Thymus (tissue), 11 donors: ENCODE results near the gene CBFA2T2. TPM values are rescaled to one million over a fixed set of nuclear protein-coding genes. Genes with fewer than 3 reads are reported as not detected.
A peak's percentile ranks its signal among the peaks of the same experiment; 100 is the strongest.
"Not testable (repeated sequence)": the region's sequence is repeated elsewhere in the genome, so short reads cannot be mapped to it uniquely, and the experiment has no call there.

Source experiments
- DNase-seq, 9 donors: peaks; one replicate each; pipeline ENCODE4 v3.0.0-alpha.2; 2013; ENCODE audit warnings: low spot score in 9 of 9, low read depth in 6 of 9, missing footprints in 1 of 9
- H3K27ac ChIP-seq, 2 donors: one replicate each; pipeline ENCODE4 v1.5.1; 2013; ENCODE audit warnings: control low read depth in 1 of 2, low read depth in 1 of 2, low read length in 1 of 2, mild to moderate bottlenecking in 1 of 2, moderate library complexity in 1 of 2
- H3K27me3 ChIP-seq, 2 donors: one replicate each; pipeline ENCODE4 v1.5.1; 2013; ENCODE audit warnings: low read length in 1 of 2; ENCODE audit not compliant: control insufficient read depth in 2 of 2, insufficient read depth in 1 of 2
- H3K36me3 ChIP-seq, 2 donors: one replicate each; pipeline ENCODE4 v1.5.1; 2013; ENCODE audit warnings: low read length in 1 of 2, mild to moderate bottlenecking in 1 of 2, moderate library complexity in 1 of 2; ENCODE audit not compliant: control insufficient read depth in 2 of 2, insufficient read depth in 2 of 2
- H3K4me1 ChIP-seq, 2 donors: one replicate each; pipeline ENCODE4 v1.5.1; 2013; ENCODE audit warnings: low read length in 2 of 2; ENCODE audit not compliant: control insufficient read depth in 2 of 2, insufficient read depth in 2 of 2
- H3K4me3 ChIP-seq, 2 donors: one replicate each; pipeline ENCODE4 v1.5.1; 2013; ENCODE audit warnings: low read length in 2 of 2, control low read depth in 1 of 2, mild to moderate bottlenecking in 1 of 2
- H3K9me3 ChIP-seq, 2 donors: one replicate each; pipeline ENCODE4 v1.5.1; 2013; ENCODE audit warnings: low read length in 1 of 2, mild to moderate bottlenecking in 1 of 2; ENCODE audit not compliant: control insufficient read depth in 2 of 2, insufficient read depth in 1 of 2
- WGBS: extraction: QIAGEN DNeasy Blood & Tissue Kit; methylation state at CpG from one replicate; pipeline ENCODE4 v1.1.7; 2013; 5-methylcytosine and 5-hydroxymethylcytosine counted together
- polyA plus RNA-seq: library from polyadenylated mRNA; stranded (reverse); fragments of 200-250 nt; gene quantifications from one replicate; pipeline ENCODE4 v1.2.3, GENCODE V29; 2013
- total RNA-seq: library from RNA; stranded (reverse); fragments of 120-200 nt; gene quantifications from one replicate; pipeline ENCODE4 v1.2.4, GENCODE V29; 2013
- donor health status: healthy.

CBFA2T2 gene
- total and polyA plus RNA-seq, 2 donors: 6.4 to 9.1 TPM

GRCh38 chr20:33568868-33569801, 79.2 kb downstream of the CBFA2T2 start:
- Histone ChIP-seq H3K4me1 (peaks cover 17 to 31% of the 10 kb centered on the region in 2 donors), H3K36me3 (no peaks in the 10 kb centered on the region), H3K27ac (peak overlapping the region; percentile 81 to 92), H3K9me3 (no peaks in the 10 kb centered on the region), H3K4me3 (no peak overlapping the region), H3K27me3 (no peaks in the 10 kb centered on the region)
- 84% methylated on average over 3 of the region's 3 CpGs for WGBS
- no peak for DNase-seq

- H3K36me3 ChIP-seq: no peaks in the 10 kb centered on the region
- peaks cover 17 to 31% of the 10 kb centered on the region in 2 donors for H3K4me1 ChIP-seq
- H3K27me3 ChIP-seq: no peaks in the 10 kb centered on the region
- WGBS: 93% methylated on average over 5 of the region's 5 CpGs
- DNase-seq: no peak
- no peaks in the 10 kb centered on the region for H3K9me3 ChIP-seq
- peak overlapping the region; percentile 65 to 92 for H3K27ac ChIP-seq
- H3K4me3 ChIP-seq: no peak overlapping the region
These were observed 80.0 kb downstream of the CBFA2T2 start for GRCh38 chr20:33569802-33570391.

GRCh38 chr20:33570743-33571142, 80.8 kb downstream of the CBFA2T2 start:
- 60% methylated on average over 1 of the region's 1 CpG for WGBS
- H3K27me3 ChIP-seq: no peaks in the 10 kb centered on the region
- H3K4me1 ChIP-seq: peaks cover 17 to 31% of the 10 kb centered on the region in 2 donors
- DNase-seq: peak in 1 of 9 donors; percentile 55
- H3K27ac ChIP-seq: peak overlapping the region; percentile 48 to 92
- no peaks in the 10 kb centered on the region for H3K36me3 ChIP-seq
- no peak overlapping the region for H3K4me3 ChIP-seq
- H3K9me3 ChIP-seq: no peaks in the 10 kb centered on the region

GRCh38 chr20:33573268-33573667, 83.4 kb downstream of the CBFA2T2 start:
- 98% methylated on average over 5 of the region's 5 CpGs for WGBS
- not testable (repeated sequence) for H3K9me3 ChIP-seq, DNase-seq, H3K27ac ChIP-seq, H3K27me3 ChIP-seq, H3K36me3 ChIP-seq, H3K4me3 ChIP-seq
- H3K4me1 ChIP-seq: peaks cover 21 to 30% of the 10 kb centered on the region in 2 donors

- no peaks in the 10 kb centered on the region for H3K27me3 ChIP-seq
- WGBS: 97% methylated on average over 3 of the region's 3 CpGs
- H3K4me3 ChIP-seq: no peak overlapping the region
- H3K27ac ChIP-seq: no peak overlapping the region
- no peak for DNase-seq
- H3K4me1 ChIP-seq: peaks cover 5 to 12% of the 10 kb centered on the region in 2 donors
- no peaks in the 10 kb centered on the region for H3K36me3 ChIP-seq
- no peaks in the 10 kb centered on the region for H3K9me3 ChIP-seq
These were observed 85.4 kb downstream of the CBFA2T2 start for GRCh38 chr20:33575282-33575681.

GRCh38 chr20:33576432-33577125, 86.7 kb downstream of the CBFA2T2 start:
- Histone ChIP-seq H3K4me1 (peaks cover 5% of the 10 kb centered on the region in 2 donors), H3K27me3 (no peaks in the 10 kb centered on the region), H3K27ac (peak overlapping the region in 1 of 2 donors; percentile 12), H3K9me3 (no peaks in the 10 kb centered on the region), H3K36me3 (no peaks in the 10 kb centered on the region), H3K4me3 (no peak overlapping the region)
- 76% methylated on average over 4 of the region's 4 CpGs for WGBS
- peak in 2 of 9 donors; percentile 35 to 57 for DNase-seq

GRCh38 chr20:33578510-33578909, 88.6 kb downstream of the CBFA2T2 start:
- H3K9me3 ChIP-seq: no peaks in the 10 kb centered on the region
- no peak for DNase-seq
- H3K4me3 ChIP-seq: no peak overlapping the region
- no peaks in the 10 kb centered on the region for H3K27me3 ChIP-seq
- 97% methylated on average over 1 of the region's 1 CpG for WGBS
- no peaks in the 10 kb centered on the region for H3K36me3 ChIP-seq
- H3K27ac ChIP-seq: no peak overlapping the region
- peaks cover 5% of the 10 kb centered on the region in 2 donors for H3K4me1 ChIP-seq

GRCh38 chr20:33583143-33583542, 93.2 kb downstream of the CBFA2T2 start:
- no peaks in the 10 kb centered on the region for H3K9me3 ChIP-seq
- no peak for DNase-seq
- WGBS: 98% methylated on average over 2 of the region's 2 CpGs
- no peaks in the 10 kb centered on the region for H3K4me1 ChIP-seq
- H3K27ac ChIP-seq: no peak overlapping the region
- no peaks in the 10 kb centered on the region for H3K27me3 ChIP-seq
- no peak overlapping the region for H3K4me3 ChIP-seq
- H3K36me3 ChIP-seq: no peaks in the 10 kb centered on the region

GRCh38 chr20:33584976-33585375, 95.1 kb downstream of the CBFA2T2 start:
- Histone ChIP-seq H3K4me3 (no peak overlapping the region), H3K36me3 (no peaks in the 10 kb centered on the region), H3K4me1 (no peaks in the 10 kb centered on the region), H3K27ac (no peak overlapping the region), H3K27me3 (no peaks in the 10 kb centered on the region), H3K9me3 (no peaks in the 10 kb centered on the region)
- DNase-seq: no peak
- WGBS: 97% methylated on average over 3 of the region's 3 CpGs
